Esophagus squamous epithelium (tissue), 4 donors: ENCODE data around the gene CDH13.

Experiments used
- CTCF ChIP-seq, 6 experiments: fragments of 450-650 bp in 4 of 6; fragments of 200-600 bp in 2 of 6; sonication (generic) in 2 of 6; IDR thresholded peaks; one replicate each; pipeline ENCODE4 v1.5.1; 2016 to 2019; ENCODE audit warnings: antibody characterized with exemption in 6 of 6, mild to moderate bottlenecking in 4 of 6, moderate library complexity in 4 of 6
- POLR2A ChIP-seq, 4 donors: fragments of 450-650 bp; IDR thresholded peaks; one replicate each; pipeline ENCODE4 v1.6.1; 2017; ENCODE audit warnings: antibody characterized with exemption in 4 of 4, mild to moderate bottlenecking in 4 of 4, moderate library complexity in 3 of 4

DNA sequence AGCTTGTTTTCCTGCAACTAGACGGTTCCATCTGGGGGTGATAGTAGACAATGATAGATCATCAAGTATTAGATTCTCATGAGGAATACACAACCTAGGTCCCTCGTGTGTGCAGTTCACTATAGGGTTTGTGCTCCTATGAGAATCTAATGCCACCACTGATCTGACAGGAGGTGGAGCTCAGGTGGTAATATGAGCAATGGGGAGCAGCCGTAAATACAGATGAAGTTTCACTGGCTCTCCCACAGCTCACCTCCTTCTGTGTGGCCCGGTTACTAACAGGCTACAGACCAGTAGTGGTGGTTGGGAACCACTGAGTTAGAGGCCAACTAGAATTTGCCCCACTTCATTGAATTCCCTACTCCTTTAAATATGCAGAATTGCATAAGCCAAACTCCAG lies 1033.5 kb downstream of the CDH13 start:
- TF ChIP-seq POLR2A (IDR thresholded peaks at IDR 0.05) (no peak), CTCF (IDR thresholded peaks at IDR 0.05) (no peak)
